NK-92 treated with Interleukin-12 subunit alpha and Interleukin-12 subunit beta, amount 100 ng/mL, for 24 hours (cell line): ENCODE results near the gene NOXO1.
A peak's percentile ranks its signal among the peaks of the same experiment; 100 is the strongest.

ENCODE experiments used
- DNase-seq: peaks from one replicate; lab custom pipeline; 2025; lab: John Stamatoyannopoulos, UW

The NOXO1 gene

DNA sequence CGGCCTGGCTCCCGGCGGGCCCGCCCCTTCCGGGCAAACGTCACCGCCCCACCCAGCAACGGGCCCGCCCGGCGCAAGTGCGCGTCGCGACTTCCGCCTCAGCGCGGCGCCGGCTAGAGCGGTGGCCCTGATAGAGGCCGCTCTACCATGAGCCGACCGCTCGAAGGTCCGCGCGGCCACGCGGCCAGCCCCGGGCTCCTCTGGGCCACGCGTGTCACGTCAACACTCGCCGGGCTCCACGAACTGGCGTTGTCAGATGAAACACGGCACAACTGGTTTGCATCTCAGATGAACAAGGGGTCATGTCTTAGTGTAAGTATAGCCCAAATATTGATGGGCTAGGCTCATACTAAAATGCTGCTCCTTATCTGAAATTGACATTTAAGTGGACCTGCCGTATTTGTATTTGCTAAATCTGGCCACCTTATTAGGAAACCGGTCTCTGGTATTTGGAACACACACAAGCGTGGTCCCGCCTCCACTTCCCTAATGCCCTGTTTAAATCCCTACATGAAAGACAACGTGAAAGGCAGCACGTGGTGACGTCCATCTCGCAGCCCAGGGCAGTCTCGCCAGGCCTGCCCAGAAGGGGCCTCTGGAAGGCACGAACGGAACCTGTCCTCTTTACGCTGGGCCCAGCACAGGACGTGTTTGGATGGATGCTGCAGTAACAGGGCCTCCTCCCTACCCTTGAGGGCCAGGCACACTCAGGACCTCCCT, 28.7 kb upstream of the NOXO1 start, which contains the start of gene ZNF598:
Gene ZNF598 (minus strand): TSS at position 31 of the 720 bp plus-strand sequence.
- DNase-seq = peak; percentile 80

GRCh38 chr16:2009164-2009711, 28.0 kb upstream of the NOXO1 start:
- no peak for DNase-seq

DNA sequence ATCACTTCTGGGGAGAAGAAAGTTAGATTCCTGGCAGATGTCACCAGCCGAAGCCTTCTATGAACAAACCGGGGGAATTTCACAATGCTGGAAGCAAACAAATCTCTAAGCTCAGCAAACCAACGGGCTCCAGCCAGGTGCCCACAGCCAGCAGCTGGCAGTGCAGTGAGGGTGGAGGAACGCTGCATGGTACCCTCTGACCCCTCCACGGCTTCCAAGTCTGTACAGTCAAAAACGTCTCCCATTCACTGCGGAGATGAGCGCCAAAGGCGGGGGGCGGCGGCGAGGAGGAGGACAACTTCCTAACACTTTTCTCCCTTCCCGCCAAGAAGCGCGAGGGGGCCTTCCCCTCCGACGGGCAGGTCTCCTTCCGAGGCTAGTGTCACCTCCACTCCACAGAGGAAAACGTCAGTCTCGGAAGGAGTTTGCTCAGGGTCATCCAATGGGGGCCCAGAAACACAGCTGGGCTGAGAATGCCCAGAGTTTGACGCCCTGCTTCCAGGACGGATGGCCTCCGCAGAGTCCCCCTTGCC, 27.4 kb upstream of the NOXO1 start:
- no peak for DNase-seq

- no peak for DNase-seq
Observed at GRCh38 chr16:2008009-2008526, 26.8 kb upstream of the NOXO1 start.

- DNase-seq = no peak
Observed at GRCh38 chr16:2007081-2007836, 26.0 kb upstream of the NOXO1 start.

- DNase-seq = no peak
Observed at GRCh38 chr16:2006317-2006716, 25.0 kb upstream of the NOXO1 start.

- no peak for DNase-seq
Observed at GRCh38 chr16:2005646-2006045, 24.4 kb upstream of the NOXO1 start.

GRCh38 chr16:2004795-2005517, 23.7 kb upstream of the NOXO1 start:
- no peak for DNase-seq

DNA sequence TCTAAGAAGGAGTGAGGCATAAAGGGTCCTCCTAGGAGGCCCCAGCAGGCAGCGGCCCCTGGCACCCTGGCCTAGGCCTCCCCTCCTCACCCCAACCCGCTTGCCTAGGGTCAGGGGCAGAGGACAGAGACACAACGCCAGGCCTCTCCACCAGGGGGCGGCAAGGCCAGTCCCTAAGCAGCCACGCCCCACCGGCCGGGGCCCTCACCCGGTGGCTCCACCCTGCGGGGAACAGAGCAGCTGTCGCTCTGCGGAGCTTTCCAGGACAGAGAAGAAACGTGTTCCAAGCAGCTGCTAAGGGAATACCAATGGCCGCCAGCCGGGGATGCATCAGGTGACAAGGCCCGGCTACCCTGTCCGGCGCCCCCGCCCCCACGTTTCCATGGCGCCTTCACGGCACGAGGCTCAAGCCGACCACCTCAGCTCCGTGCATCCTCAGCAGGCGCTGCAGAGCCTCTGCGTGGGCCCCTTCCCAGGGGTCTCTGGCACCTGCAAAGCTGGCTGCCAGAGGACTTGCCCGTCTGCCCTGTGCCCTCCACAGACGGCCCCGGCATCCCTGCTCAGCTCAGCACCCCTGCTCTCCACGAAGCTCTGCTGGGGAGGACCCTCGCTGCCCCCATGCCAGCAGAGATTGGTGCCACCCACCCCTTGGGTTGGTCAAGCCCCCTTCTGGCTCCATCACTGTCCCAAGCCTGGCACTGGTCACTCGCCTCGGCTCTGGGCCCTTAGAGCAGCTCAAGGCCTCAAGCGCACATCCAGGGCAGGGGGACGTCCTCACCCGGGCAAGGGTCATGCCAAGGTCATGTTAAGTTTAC, 22.8 kb upstream of the NOXO1 start:
- peak; percentile 25 for DNase-seq

DNA sequence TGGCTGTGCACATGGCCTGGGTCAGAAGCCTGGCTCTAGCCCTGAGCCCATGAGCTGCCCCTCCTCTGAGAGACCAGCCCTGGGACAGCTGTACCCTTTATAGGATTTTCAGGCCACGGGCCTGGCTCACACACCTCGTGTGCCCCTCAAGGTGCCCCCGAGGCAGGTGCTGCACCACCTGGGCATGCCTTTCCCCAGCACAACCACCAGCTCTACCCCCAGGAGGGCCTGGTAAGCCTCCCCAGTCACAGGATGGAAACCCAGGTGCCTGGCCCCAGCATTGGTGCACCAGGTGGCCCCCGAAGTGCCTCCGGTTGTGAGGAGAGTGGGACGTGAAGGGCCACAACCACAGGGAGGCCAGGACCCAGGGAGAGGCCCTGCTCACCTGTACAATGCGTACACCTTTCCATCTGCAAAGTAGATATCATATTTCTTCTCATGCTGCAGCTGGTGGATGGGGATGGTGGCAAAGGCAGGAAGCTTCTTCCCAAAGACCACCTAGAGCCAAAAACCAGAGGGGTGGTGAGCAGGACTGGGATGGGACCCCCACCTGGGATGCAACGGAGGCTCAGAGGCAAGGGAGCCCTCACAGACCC, 22.1 kb upstream of the NOXO1 start:
- DNase-seq = no peak

DNA sequence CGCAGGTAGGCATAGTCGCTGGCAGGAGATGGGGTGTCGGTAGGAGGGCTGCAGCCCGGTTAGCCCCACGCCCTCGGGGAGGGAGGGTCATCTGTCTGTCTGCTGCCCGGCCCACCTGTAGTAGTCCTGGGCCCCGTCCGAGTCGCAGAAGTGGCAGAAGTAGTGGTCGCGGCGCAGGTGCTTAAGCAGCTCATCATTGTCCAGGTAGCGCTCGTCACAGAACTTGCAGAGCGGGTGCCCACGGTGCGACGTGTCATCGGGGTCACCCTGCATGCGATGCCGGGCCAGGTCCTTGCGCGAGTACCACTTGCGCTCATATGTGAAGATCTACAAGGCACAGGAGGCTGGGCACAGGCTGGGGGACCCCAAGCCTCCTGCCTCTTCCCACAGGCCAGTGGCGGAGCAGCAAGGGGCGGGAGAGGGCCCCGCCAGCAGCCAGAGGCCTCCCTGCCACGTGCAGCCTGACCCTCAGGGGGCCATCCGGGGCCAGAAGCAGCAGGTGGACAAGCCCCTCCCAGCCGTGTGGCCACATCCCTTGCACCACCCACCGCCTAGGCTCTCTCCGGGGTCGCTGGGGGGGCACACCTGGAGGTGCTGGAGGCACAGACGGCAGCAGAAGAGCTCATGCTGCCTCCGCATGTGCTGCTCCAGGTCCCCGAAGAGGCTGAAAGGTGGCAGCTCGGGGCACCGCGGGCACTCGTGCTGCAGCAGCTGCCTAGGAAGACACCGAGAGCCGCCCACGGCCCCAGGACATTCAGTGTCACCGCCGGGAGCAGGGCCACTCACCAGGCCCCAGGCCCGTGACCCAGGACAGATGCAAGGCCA, 21.3 kb upstream of the NOXO1 start:
- DNase-seq = no peak

- no peak for DNase-seq
Observed at GRCh38 chr16:2001456-2002355, 20.4 kb upstream of the NOXO1 start.

- no peak for DNase-seq
Observed at GRCh38 chr16:2001035-2001434, 19.8 kb upstream of the NOXO1 start.

DNA sequence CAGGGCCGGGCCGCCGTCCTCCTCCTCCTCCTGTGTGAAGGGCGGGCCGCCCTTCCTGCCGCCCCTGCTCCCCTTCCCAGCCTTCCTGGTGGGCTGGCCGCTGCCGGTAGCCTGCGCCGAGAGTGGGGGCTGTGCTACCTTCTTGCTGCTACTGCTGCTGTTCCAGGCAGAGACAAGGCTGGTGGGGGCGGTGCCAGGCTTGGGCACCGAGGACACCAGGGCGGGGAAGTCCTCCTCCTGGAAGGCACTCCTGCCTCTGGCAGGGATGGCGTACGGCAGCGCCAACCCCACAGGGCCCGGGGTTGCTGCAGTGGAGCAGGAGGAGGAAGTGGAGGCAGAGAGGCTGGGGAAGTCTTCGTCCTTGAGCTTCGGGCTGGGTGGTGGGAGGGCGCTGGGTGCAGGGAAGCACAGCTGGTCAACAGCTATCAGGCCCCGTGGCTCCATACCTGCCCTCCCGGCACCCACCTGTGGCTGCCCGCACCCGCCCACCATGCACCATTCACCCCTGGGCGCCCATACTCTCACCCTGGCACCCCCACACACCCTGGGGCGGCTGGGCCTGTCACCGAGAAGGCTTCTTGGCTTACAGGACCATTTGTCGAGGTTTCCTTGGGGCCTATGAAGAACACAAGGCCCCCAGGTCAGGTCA, 18.7 kb upstream of the NOXO1 start:
- DNase-seq = no peak

GRCh38 chr16:1998852-1999801, 17.9 kb upstream of the NOXO1 start:
- no peak for DNase-seq

- no peak for DNase-seq
Observed at GRCh38 chr16:1998360-1998835, 17.1 kb upstream of the NOXO1 start.
